ELF-1 (cell line): ENCODE results near the gene OTC.

Experiments used
- DNase-seq: peaks from one replicate; pipeline ENCODE4 v3.0.0-alpha.2; 2016; ENCODE audit warnings: low read depth, low spot score

OTC gene

GRCh38 chrX:38468563-38469157, 116.3 kb downstream of the OTC start:
- no peak for DNase-seq
